ENCODE results near the gene NDC1. TPM values are rescaled to one million over a fixed set of nuclear protein-coding genes. Genes with fewer than 3 reads are reported as not detected.
A peak's percentile ranks its signal among the peaks of the same experiment; 100 is the strongest.

The NDC1 gene
- total RNA-seq, 1 donor: 12.7 TPM

GRCh38 chr1:53835491-53835890 lies 2.6 kb downstream of the NDC1 start:
- Histone ChIP-seq H3K79me2 (ENCODE audit: insufficient read depth, low read length) (peaks cover 32% of the 10 kb centered on the region), H3K4me3 (ENCODE audit: insufficient read depth, low read length) (no peak overlapping the region), H3K4me1 (ENCODE audit: insufficient read depth, low read length) (peaks cover 23% of the 10 kb centered on the region), H3K4me2 (ENCODE audit: insufficient read depth, low read length) (peak overlapping the region; percentile 55), H4K20me1 (ENCODE audit: insufficient read depth, low read length) (no peaks in the 10 kb centered on the region), H3K27ac (ENCODE audit: low read depth, low read length) (peak overlapping the region; percentile 29), H3K27me3 (ENCODE audit: insufficient read depth, low read length) (no peaks in the 10 kb centered on the region), H3K36me3 (ENCODE audit: insufficient read depth, low read length) (no peaks in the 10 kb centered on the region), H2AFZ (ENCODE audit: low read length) (no peak overlapping the region), H3K9me3 (ENCODE audit: low read depth, low read length) (no peaks in the 10 kb centered on the region)
- DNase-seq (ENCODE audit: insufficient read length, low spot score, missing footprints): peak; percentile 81
- TF ChIP-seq CTCF (IDR thresholded peaks at IDR 0.05; ENCODE audit: extremely low read depth, low read depth, low read length): no peak

GRCh38 chr1:53834776-53835175 lies 3.3 kb downstream of the NDC1 start:
- H2AFZ ChIP-seq (ENCODE audit: low read length): no peak overlapping the region
- DNase-seq (ENCODE audit: insufficient read length, low spot score, missing footprints): no peak
- H4K20me1 ChIP-seq (ENCODE audit: insufficient read depth, low read length): no peaks in the 10 kb centered on the region
- no peak overlapping the region for H3K27ac ChIP-seq (ENCODE audit: low read depth, low read length)
- peaks cover 23% of the 10 kb centered on the region for H3K4me1 ChIP-seq (ENCODE audit: insufficient read depth, low read length)
- peaks cover 32% of the 10 kb centered on the region for H3K79me2 ChIP-seq (ENCODE audit: insufficient read depth, low read length)
- TF ChIP-seq CTCF (IDR thresholded peaks at IDR 0.05; ENCODE audit: extremely low read depth, low read depth, low read length): no peak
- no peak overlapping the region for H3K4me2 ChIP-seq (ENCODE audit: insufficient read depth, low read length)
- H3K9me3 ChIP-seq (ENCODE audit: low read depth, low read length): no peaks in the 10 kb centered on the region
- no peaks in the 10 kb centered on the region for H3K27me3 ChIP-seq (ENCODE audit: insufficient read depth, low read length)
- no peak overlapping the region for H3K4me3 ChIP-seq (ENCODE audit: insufficient read depth, low read length)
- no peaks in the 10 kb centered on the region for H3K36me3 ChIP-seq (ENCODE audit: insufficient read depth, low read length)

GRCh38 chr1:53833393-53833792 lies 4.7 kb downstream of the NDC1 start:
- H4K20me1 ChIP-seq (ENCODE audit: insufficient read depth, low read length): no peaks in the 10 kb centered on the region
- no peak overlapping the region for H2AFZ ChIP-seq (ENCODE audit: low read length)
- no peak overlapping the region for H3K4me2 ChIP-seq (ENCODE audit: insufficient read depth, low read length)
- H3K27me3 ChIP-seq (ENCODE audit: insufficient read depth, low read length): no peaks in the 10 kb centered on the region
- peaks cover 32% of the 10 kb centered on the region for H3K79me2 ChIP-seq (ENCODE audit: insufficient read depth, low read length)
- H3K9me3 ChIP-seq (ENCODE audit: low read depth, low read length): no peaks in the 10 kb centered on the region
- no peak overlapping the region for H3K27ac ChIP-seq (ENCODE audit: low read depth, low read length)
- no peak for DNase-seq (ENCODE audit: insufficient read length, low spot score, missing footprints)
- no peak overlapping the region for H3K4me3 ChIP-seq (ENCODE audit: insufficient read depth, low read length)
- TF ChIP-seq CTCF (IDR thresholded peaks at IDR 0.05; ENCODE audit: extremely low read depth, low read depth, low read length): no peak
- no peaks in the 10 kb centered on the region for H3K36me3 ChIP-seq (ENCODE audit: insufficient read depth, low read length)
- H3K4me1 ChIP-seq (ENCODE audit: insufficient read depth, low read length): peaks cover 23% of the 10 kb centered on the region

GRCh38 chr1:53826367-53826766 lies 11.7 kb downstream of the NDC1 start:
- Histone ChIP-seq H3K27me3 (ENCODE audit: insufficient read depth, low read length) (no peaks in the 10 kb centered on the region), H3K4me1 (ENCODE audit: insufficient read depth, low read length) (no peaks in the 10 kb centered on the region), H3K9me3 (ENCODE audit: low read depth, low read length) (no peaks in the 10 kb centered on the region), H2AFZ (ENCODE audit: low read length) (no peak overlapping the region), H3K36me3 (ENCODE audit: insufficient read depth, low read length) (peaks cover 7% of the 10 kb centered on the region), H3K79me2 (ENCODE audit: insufficient read depth, low read length) (no peaks in the 10 kb centered on the region), H3K4me3 (ENCODE audit: insufficient read depth, low read length) (no peak overlapping the region), H3K27ac (ENCODE audit: low read depth, low read length) (no peak overlapping the region), H3K4me2 (ENCODE audit: insufficient read depth, low read length) (no peak overlapping the region), H4K20me1 (ENCODE audit: insufficient read depth, low read length) (no peaks in the 10 kb centered on the region)
- peak; percentile 48 for TF ChIP-seq CTCF (IDR thresholded peaks at IDR 0.05; ENCODE audit: extremely low read depth, low read depth, low read length)
- DNase-seq (ENCODE audit: insufficient read length, low spot score, missing footprints): no peak

All from osteoblast (primary cell).